H1 (cell line): ENCODE results near the gene SLC8A3. TPM values are rescaled to one million over a fixed set of nuclear protein-coding genes. Genes with fewer than 3 reads are reported as not detected.

Experiments
- CEBPB ChIP-seq: IDR thresholded peaks from 2 replicates; pipeline ENCODE4 v1.6.1; 2012; ENCODE audit warnings: low read depth, low read length
- CHD1 ChIP-seq: IDR thresholded peaks from 2 replicates; pipeline ENCODE4 v1.6.1; 2012; ENCODE audit warnings: low read depth, low read length, improper control_type of control experiment
- CHD7 ChIP-seq: fragments of 300-600 bp; sonication (generic); IDR thresholded peaks from 2 replicates; pipeline ENCODE4 v1.7.1; 2012; ENCODE audit warnings: low read length, moderate library complexity, mild to moderate bottlenecking, inconsistent platforms; ENCODE audit not compliant: insufficient replicate concordance
- JUN ChIP-seq: IDR thresholded peaks from 2 replicates; pipeline ENCODE4 v1.6.1; 2011; ENCODE audit warnings: low read depth, mild to moderate bottlenecking, improper control_type of control experiment, low read length
- polyA plus RNA-seq, 7 experiments: library from polyadenylated mRNA; depleted of rRNA in 3 of 7; stranded (reverse) in 5 of 7; unstranded in 2 of 7; fragments of >200 nt in 5 of 7; fragments of 200-250 nt in 2 of 7; gene quantifications; 1 replicate in 5 of 7; 2 replicates in 1 of 7; 4 replicates in 1 of 7; pipeline versions ENCODE4 v1.2.1 to v1.2.3, GENCODE V29; 2011 to 2013; ENCODE audit warnings: missing spikeins in 2 of 7, mixed read lengths in 2 of 7
- total RNA-seq: library from RNA; stranded (reverse); fragmentation: NEBNext Ultra II Directional; extraction: Animal tissue kit (Norgen Biotek cat#: 25700); gene quantifications from 2 replicates; pipeline ENCODE4 v1.2.1, GENCODE V29; 2021

Gene SLC8A3
- total and polyA plus RNA-seq, 2 of the 8 experiments (the other 6 are each of a cell fraction or from before 2014, with no cell fraction given) = 0.38 to 1.1 TPM

GRCh38 chr14:70011708-70012107 is 177.0 kb downstream of the SLC8A3 start (continued):
- TF ChIP-seq CHD7 = no peak
- no peak for TF ChIP-seq CEBPB
- no peak for TF ChIP-seq JUN
- TF ChIP-seq CHD1 = no peak
